Adrenal gland (tissue), 5 donors: ENCODE data around the gene ZNF135.

Experiments used
- POLR2A ChIP-seq, 2 donors: fragments of 450-650 bp; IDR thresholded peaks; one replicate each; pipeline ENCODE4 v1.6.1; 2017; ENCODE audit warnings: antibody characterized with exemption in 2 of 2, mild to moderate bottlenecking in 2 of 2, moderate library complexity in 1 of 2
- TF ChIP-seq, protein P1 (sequence below), 6 experiments: fragments of 450-650 bp in 4 of 6; fragments of 200-600 bp in 2 of 6; sonication (generic) in 1 of 6; IDR thresholded peaks; 1 replicate in 5 of 6; 2 replicates in 1 of 6; pipeline versions ENCODE4 v1.5.1 to v1.8.0; 2016 to 2021; ENCODE audit warnings: antibody characterized with exemption in 6 of 6, mild to moderate bottlenecking in 2 of 6, moderate library complexity in 1 of 6
- donor health status: DM: no; HTN: no; CAD: no.

- TF ChIP-seq, protein P1, sequence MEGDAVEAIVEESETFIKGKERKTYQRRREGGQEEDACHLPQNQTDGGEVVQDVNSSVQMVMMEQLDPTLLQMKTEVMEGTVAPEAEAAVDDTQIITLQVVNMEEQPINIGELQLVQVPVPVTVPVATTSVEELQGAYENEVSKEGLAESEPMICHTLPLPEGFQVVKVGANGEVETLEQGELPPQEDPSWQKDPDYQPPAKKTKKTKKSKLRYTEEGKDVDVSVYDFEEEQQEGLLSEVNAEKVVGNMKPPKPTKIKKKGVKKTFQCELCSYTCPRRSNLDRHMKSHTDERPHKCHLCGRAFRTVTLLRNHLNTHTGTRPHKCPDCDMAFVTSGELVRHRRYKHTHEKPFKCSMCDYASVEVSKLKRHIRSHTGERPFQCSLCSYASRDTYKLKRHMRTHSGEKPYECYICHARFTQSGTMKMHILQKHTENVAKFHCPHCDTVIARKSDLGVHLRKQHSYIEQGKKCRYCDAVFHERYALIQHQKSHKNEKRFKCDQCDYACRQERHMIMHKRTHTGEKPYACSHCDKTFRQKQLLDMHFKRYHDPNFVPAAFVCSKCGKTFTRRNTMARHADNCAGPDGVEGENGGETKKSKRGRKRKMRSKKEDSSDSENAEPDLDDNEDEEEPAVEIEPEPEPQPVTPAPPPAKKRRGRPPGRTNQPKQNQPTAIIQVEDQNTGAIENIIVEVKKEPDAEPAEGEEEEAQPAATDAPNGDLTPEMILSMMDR (IDR thresholded peaks at IDR 0.05): no peak
- TF ChIP-seq POLR2A (IDR thresholded peaks at IDR 0.05): no peak
These were observed 34.4 kb upstream of the ZNF135 start for GRCh38 chr19:58024661-58025060.
